HCT116 (cell line): ENCODE data around the gene ZNF134. TPM values are rescaled to one million over a fixed set of nuclear protein-coding genes. Genes with fewer than 3 reads are reported as not detected.
A peak's percentile ranks its signal among the peaks of the same experiment; 100 is the strongest.

Source experiments
- ATAC-seq: fragments of 200-7000 bp; cut with Tn5 transposase; 2 replicates; pipeline ENCODE4 v1.9.1; 2020; ENCODE audit warnings: mild to moderate bottlenecking, moderate library complexity
- BruUV-seq: library from RNA; stranded (reverse); fragments of 400-500 nt; replicated peaks from 2 replicates; lab custom pipeline; 2021; lab: Mats Ljungman, UMichigan
- CTCF ChIA-PET: fragments of 300-600 bp; sonication (Branson Sonifier 250); formaldehyde crosslinking; loops from one replicate; lab custom pipeline; 2021; ENCODE audit warnings: antibody characterized with exemption; lab: Charles Lee
- POLR2A ChIA-PET: fragments of 300-600, 350-600 bp; sonication (Branson Sonifier 250); formaldehyde crosslinking; loops from one replicate; lab custom pipeline; 2021; ENCODE audit warnings: antibody characterized with exemption; lab: Charles Lee
- RAD21 ChIA-PET, 2 experiments: fragments of 300-600 bp; sonication (Branson Sonifier 250); formaldehyde crosslinking; loops; one replicate each; lab custom pipeline; 2023; ENCODE audit warnings: low total read pairs in 2 of 2; ENCODE audit not compliant: uncharacterized antibody in 2 of 2, unreplicated experiment in 2 of 2, low non-redundant PET in 1 of 2; lab: Charles Lee
- DNase-seq: peaks from one replicate; pipeline ENCODE4 v3.0.0-alpha.2; 2010; ENCODE audit warnings: low read depth, low spot score
- H2AFZ ChIP-seq: fragments of 200-600 bp; shearing (Covaris generic), sonication (generic); 2 replicates; pipeline ENCODE4 v1.6.1; 2017; ENCODE audit warnings: low read depth, mixed run types, mixed read lengths, antibody characterized with exemption, low read length; ENCODE audit not compliant: poor library complexity, severe bottlenecking
- H3K27ac ChIP-seq: 2 replicates; pipeline ENCODE4 v1.5.1; 2012; ENCODE audit warnings: low read depth, low read length
- H3K27me3 ChIP-seq: fragments of 200-600 bp; sonication (generic); 2 replicates; pipeline ENCODE4 v1.6.1; 2016; ENCODE audit warnings: mixed run types, low read length, mixed read lengths; ENCODE audit not compliant: insufficient read depth
- H3K36me3 ChIP-seq, 2 experiments: fragments of 200-500 bp in 1 of 2; fragments of 200-600 bp in 1 of 2; sonication (Bioruptor generic) in 1 of 2; sonication (generic) in 1 of 2; 2 replicates each; pipeline versions ENCODE4 v1.5.1 to v1.6.1; 2014 to 2016; ENCODE audit warnings: low read length in 2 of 2, inconsistent platforms in 1 of 2, mixed read lengths in 1 of 2, mixed run types in 1 of 2; ENCODE audit not compliant: insufficient read depth in 2 of 2, control insufficient read depth in 1 of 2
- H3K4me1 ChIP-seq, 2 experiments: fragments of 200-600 bp in 1 of 2; sonication (generic) in 1 of 2; 2 replicates each; pipeline versions ENCODE4 v1.5.1 to v1.6.1; 2012 to 2017; ENCODE audit warnings: low read length in 2 of 2, inconsistent platforms in 1 of 2, mild to moderate bottlenecking in 1 of 2, mixed read lengths in 1 of 2, mixed run types in 1 of 2, moderate library complexity in 1 of 2; ENCODE audit not compliant: insufficient read depth in 2 of 2, control insufficient read depth in 1 of 2
- H3K4me2 ChIP-seq: fragments of 200-600 bp; sonication (generic); 2 replicates; pipeline ENCODE4 v1.6.1; 2017; ENCODE audit warnings: mixed run types, low read length, mixed read lengths
- H3K4me3 ChIP-seq, 2 experiments: fragments of 200-600 bp in 1 of 2; sonication (generic) in 1 of 2; replicated peaks in 1 of 2; 2 replicates each; pipeline ENCODE4 v1.5.1; 2011 to 2016; ENCODE audit warnings: low read length in 2 of 2, control low read depth in 1 of 2, low read depth in 1 of 2, mild to moderate bottlenecking in 1 of 2, mixed read lengths in 1 of 2, mixed run types in 1 of 2
- H3K79me2 ChIP-seq: fragments of 200-600 bp; sonication (generic); 2 replicates; pipeline ENCODE4 v1.6.1; 2017; ENCODE audit warnings: mild to moderate bottlenecking, mixed run types, low read length, moderate library complexity, mixed read lengths; ENCODE audit not compliant: insufficient read depth
- H3K9ac ChIP-seq: fragments of 200-600 bp; sonication (generic); 2 replicates; pipeline ENCODE4 v1.6.1; 2016; ENCODE audit warnings: low read length, mixed read lengths
- H3K9me2 ChIP-seq: fragments of 200-600 bp; sonication (generic), shearing (Covaris generic); 2 replicates; pipeline ENCODE4 v1.6.1; 2017; ENCODE audit warnings: mixed run types, mild to moderate bottlenecking, moderate library complexity; ENCODE audit not compliant: insufficient read depth
- H3K9me3 ChIP-seq, 2 experiments: fragments of 200-500 bp in 1 of 2; fragments of 200-600 bp in 1 of 2; sonication (Bioruptor generic) in 1 of 2; sonication (generic) in 1 of 2; 2 replicates each; pipeline ENCODE4 v1.6.1; 2014 to 2017; ENCODE audit warnings: low read length in 2 of 2, mixed read lengths in 2 of 2, inconsistent platforms in 1 of 2, low read depth in 1 of 2, mild to moderate bottlenecking in 1 of 2, mixed run types in 1 of 2, moderate library complexity in 1 of 2; ENCODE audit not compliant: control insufficient read depth in 1 of 2, insufficient read depth in 1 of 2
- H4K20me1 ChIP-seq: fragments of 200-600 bp; sonication (generic), shearing (Covaris generic); 2 replicates; pipeline ENCODE4 v1.6.1; 2017; ENCODE audit warnings: mixed run types, mild to moderate bottlenecking, moderate library complexity; ENCODE audit not compliant: insufficient read depth
- CBX3 ChIP-seq: IDR thresholded peaks from 2 replicates; pipeline ENCODE4 v1.6.1; 2012; ENCODE audit warnings: low read depth
- POLR2A ChIP-seq: IDR thresholded peaks from 2 replicates; pipeline ENCODE4 v1.7.0; 2011; ENCODE audit warnings: borderline replicate concordance; ENCODE audit not compliant: insufficient read depth, insufficient read length; ENCODE audit errors: extremely low read depth
- POLR2AphosphoS5 ChIP-seq: IDR thresholded peaks from 2 replicates; pipeline ENCODE4 v1.6.1; 2011; ENCODE audit warnings: mild to moderate bottlenecking, low read depth, low read length, moderate library complexity
- TCF7L2 ChIP-seq: IDR thresholded peaks from 2 replicates; pipeline ENCODE4 v1.7.0; 2011; ENCODE audit warnings: borderline replicate concordance, inconsistent platforms; ENCODE audit not compliant: insufficient read depth, insufficient read length; ENCODE audit errors: extremely low read depth
- ZNF274 ChIP-seq: fragments of 200-500 bp; sonication (Bioruptor generic); IDR thresholded peaks from 2 replicates; pipeline ENCODE4 v1.6.1; 2014; ENCODE audit warnings: mild to moderate bottlenecking, low read depth, low read length, inconsistent platforms
- intact Hi-C: fragments of 100-400 bp; cut with micrococcal nuclease; formaldehyde crosslinking; loops from 2 replicates; pipeline ENCODE4 v1.10.0; 2022
- total RNA-seq: library from RNA; stranded (reverse); gene quantifications from one replicate; pipeline ENCODE4 v1.2.1, GENCODE V29; 2021; ENCODE audit not compliant: unreplicated experiment
- TF ChIP-seq, protein P1 (sequence below): IDR thresholded peaks from 2 replicates; pipeline ENCODE4 v1.6.1; 2011; ENCODE audit warnings: mild to moderate bottlenecking, low read length, moderate library complexity; ENCODE audit not compliant: insufficient replicate concordance; ENCODE audit errors: extremely low read depth

ZNF134 gene
- total RNA-seq, 1 experiment from 2014 or later: 8.4 TPM

DNA sequence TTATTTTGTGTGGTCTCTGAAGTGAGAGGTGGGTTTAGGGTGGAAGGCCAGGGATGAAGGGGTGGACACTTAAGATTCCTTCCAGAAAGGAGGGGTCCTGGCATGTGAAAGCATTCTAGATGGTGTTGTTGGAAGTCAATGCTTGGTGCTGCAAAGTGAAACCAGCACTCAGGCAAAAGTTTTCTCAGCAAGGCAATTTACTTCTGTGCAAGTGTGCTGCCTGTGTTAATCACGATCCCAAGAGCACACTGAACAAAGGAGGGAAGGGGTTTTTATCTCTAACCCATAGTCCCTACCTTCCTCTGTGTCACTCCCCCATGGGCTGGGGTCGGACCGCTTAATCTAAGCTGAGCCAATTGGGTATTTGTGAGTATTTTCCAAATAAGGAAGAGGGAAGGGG, 1.3 kb downstream of the ZNF134 start:
- DNase-seq (no peak), ATAC-seq (no peak)
- peak overlapping the region in 1 of 2 experiments; percentile 80; a peak in 2 of 4 replicates for H3K4me3 ChIP-seq
- no peaks in the 10 kb centered on the region for H3K9me2 ChIP-seq
- no TSS peak for BruUV-seq
- H3K4me1 ChIP-seq: peaks cover 3 to 12% of the 10 kb centered on the region in 2 experiments; a peak in 3 of 4 replicates
- H3K4me2 ChIP-seq: peak overlapping the region; percentile 83
- RAD21 ChIA-PET: no interaction called here
- H3K9me3 ChIP-seq: peaks cover 41 to 61% of the 10 kb centered on the region in 2 experiments; a peak in 3 of 4 replicates
- CTCF ChIA-PET: no interaction called here
- H3K9ac ChIP-seq: no peak overlapping the region
- POLR2A ChIA-PET: no interaction called here
- TF ChIP-seq CBX3 (peak; percentile 56; the same call in 1 of the 2 replicates), POLR2AphosphoS5 (no peak), TCF7L2 (no peak), POLR2A (no peak)
- H4K20me1 ChIP-seq: no peaks in the 10 kb centered on the region
- no peaks in the 10 kb centered on the region for H3K27me3 ChIP-seq
- intact Hi-C loops: no loop called here
- H2AFZ ChIP-seq: no peak overlapping the region
- H3K36me3 ChIP-seq: peaks cover 12 to 21% of the 10 kb centered on the region in 2 experiments
- peaks cover 20% of the 10 kb centered on the region; the same call in 1 of the 2 replicates for H3K79me2 ChIP-seq
- H3K27ac ChIP-seq: no peak overlapping the region

DNA sequence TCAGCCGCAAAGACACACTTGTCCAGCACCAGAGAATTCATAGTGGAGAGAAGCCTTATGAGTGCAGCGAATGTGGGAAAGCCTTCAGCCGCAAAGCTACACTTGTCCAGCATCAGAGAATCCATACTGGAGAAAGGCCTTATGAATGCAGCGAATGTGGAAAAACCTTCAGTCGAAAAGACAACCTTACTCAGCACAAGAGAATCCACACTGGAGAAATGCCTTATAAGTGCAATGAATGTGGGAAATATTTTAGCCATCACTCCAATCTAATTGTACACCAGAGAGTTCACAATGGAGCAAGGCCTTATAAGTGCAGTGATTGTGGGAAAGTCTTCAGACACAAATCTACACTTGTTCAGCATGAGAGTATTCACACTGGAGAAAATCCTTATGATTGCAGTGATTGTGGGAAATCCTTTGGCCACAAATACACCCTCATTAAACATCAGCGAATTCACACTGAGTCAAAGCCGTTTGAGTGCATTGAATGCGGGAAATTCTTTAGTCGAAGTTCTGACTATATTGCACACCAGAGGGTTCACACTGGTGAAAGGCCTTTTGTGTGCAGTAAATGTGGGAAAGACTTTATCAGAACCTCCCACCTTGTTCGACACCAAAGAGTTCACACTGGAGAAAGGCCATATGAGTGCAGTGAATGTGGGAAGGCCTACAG, 6.8 kb downstream of the ZNF134 start:
- Histone ChIP-seq H3K36me3 (peaks cover 14 to 41% of the 10 kb centered on the region in 2 experiments), H3K9ac (no peak overlapping the region), H3K4me1 (no peaks in the 10 kb centered on the region), H3K27me3 (no peaks in the 10 kb centered on the region), H4K20me1 (no peaks in the 10 kb centered on the region), H2AFZ (no peak overlapping the region), H3K27ac (no peak overlapping the region), H3K4me2 (no peak overlapping the region), H3K9me2 (no peaks in the 10 kb centered on the region), H3K9me3 (peaks cover 57 to 67% of the 10 kb centered on the region in 2 experiments; a peak in 3 of 4 replicates), H3K79me2 (peaks cover 15% of the 10 kb centered on the region; the same call in 1 of the 2 replicates), H3K4me3 (no peak overlapping the region)
- intact Hi-C loops: no loop called here
- RAD21 ChIA-PET: no interaction called here
- ATAC-seq (no peak), DNase-seq (no peak)
- CTCF ChIA-PET: no interaction called here
- POLR2A ChIA-PET: no interaction called here
- TF ChIP-seq ZNF274: peak; percentile 29; the same call in 1 of the 2 replicates
- TF ChIP-seq, protein P1, sequence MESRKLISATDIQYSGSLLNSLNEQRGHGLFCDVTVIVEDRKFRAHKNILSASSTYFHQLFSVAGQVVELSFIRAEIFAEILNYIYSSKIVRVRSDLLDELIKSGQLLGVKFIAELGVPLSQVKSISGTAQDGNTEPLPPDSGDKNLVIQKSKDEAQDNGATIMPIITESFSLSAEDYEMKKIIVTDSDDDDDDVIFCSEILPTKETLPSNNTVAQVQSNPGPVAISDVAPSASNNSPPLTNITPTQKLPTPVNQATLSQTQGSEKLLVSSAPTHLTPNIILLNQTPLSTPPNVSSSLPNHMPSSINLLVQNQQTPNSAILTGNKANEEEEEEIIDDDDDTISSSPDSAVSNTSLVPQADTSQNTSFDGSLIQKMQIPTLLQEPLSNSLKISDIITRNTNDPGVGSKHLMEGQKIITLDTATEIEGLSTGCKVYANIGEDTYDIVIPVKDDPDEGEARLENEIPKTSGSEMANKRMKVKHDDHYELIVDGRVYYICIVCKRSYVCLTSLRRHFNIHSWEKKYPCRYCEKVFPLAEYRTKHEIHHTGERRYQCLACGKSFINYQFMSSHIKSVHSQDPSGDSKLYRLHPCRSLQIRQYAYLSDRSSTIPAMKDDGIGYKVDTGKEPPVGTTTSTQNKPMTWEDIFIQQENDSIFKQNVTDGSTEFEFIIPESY: no peak
- no TSS peak for BruUV-seq
